Renal cortex interstitium (tissue), 15 donors: ENCODE results near the gene ITGAE. TPM values are rescaled to one million over a fixed set of nuclear protein-coding genes. Genes with fewer than 3 reads are reported as not detected.
"Not testable (repeated sequence)": the region's sequence is repeated elsewhere in the genome, so short reads cannot be mapped to it uniquely, and the experiment has no call there.

ENCODE experiments used
- DNase-seq, 11 donors: peaks; one replicate each; pipeline ENCODE4 v3.0.0-alpha.2; 2013; ENCODE audit warnings: low read depth in 9 of 11, low spot score in 4 of 11; ENCODE audit errors: extremely low read depth in 1 of 11
- long read RNA-seq, 16 experiments: transcript quantifications; one replicate each; lab custom pipeline, GENCODE V29; 2026
- polyA plus RNA-seq, 3 donors: library from polyadenylated mRNA; unstranded; fragments of 120-200 nt; gene quantifications; one replicate each; pipeline ENCODE4 v1.2.1, GENCODE V29; 2013; ENCODE audit not compliant: insufficient read length in 3 of 3

Gene ITGAE, protein sequence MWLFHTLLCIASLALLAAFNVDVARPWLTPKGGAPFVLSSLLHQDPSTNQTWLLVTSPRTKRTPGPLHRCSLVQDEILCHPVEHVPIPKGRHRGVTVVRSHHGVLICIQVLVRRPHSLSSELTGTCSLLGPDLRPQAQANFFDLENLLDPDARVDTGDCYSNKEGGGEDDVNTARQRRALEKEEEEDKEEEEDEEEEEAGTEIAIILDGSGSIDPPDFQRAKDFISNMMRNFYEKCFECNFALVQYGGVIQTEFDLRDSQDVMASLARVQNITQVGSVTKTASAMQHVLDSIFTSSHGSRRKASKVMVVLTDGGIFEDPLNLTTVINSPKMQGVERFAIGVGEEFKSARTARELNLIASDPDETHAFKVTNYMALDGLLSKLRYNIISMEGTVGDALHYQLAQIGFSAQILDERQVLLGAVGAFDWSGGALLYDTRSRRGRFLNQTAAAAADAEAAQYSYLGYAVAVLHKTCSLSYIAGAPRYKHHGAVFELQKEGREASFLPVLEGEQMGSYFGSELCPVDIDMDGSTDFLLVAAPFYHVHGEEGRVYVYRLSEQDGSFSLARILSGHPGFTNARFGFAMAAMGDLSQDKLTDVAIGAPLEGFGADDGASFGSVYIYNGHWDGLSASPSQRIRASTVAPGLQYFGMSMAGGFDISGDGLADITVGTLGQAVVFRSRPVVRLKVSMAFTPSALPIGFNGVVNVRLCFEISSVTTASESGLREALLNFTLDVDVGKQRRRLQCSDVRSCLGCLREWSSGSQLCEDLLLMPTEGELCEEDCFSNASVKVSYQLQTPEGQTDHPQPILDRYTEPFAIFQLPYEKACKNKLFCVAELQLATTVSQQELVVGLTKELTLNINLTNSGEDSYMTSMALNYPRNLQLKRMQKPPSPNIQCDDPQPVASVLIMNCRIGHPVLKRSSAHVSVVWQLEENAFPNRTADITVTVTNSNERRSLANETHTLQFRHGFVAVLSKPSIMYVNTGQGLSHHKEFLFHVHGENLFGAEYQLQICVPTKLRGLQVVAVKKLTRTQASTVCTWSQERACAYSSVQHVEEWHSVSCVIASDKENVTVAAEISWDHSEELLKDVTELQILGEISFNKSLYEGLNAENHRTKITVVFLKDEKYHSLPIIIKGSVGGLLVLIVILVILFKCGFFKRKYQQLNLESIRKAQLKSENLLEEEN
- 10 to 100 TPM; 37.7 to 40.0 (median 37.8) TPM for polyA plus RNA-seq
- long read RNA-seq, donor 1, transcript ITGAE-207 (4 exons, 672 nt), result major isoform, 32 of 35 reads
- long read RNA-seq, donor 1, partial matches to known transcripts, result 0 of 35 reads
- long read RNA-seq, donor 1, other reads (novel, unspliced or antisense), result 0 of 35 reads
- long read RNA-seq, donor 2, transcript ITGAE-207 (4 exons, 672 nt), result major isoform, 34 of 43 reads
- long read RNA-seq, donor 2, partial matches to known transcripts, result 7 of 43 reads
- long read RNA-seq, donor 2, other reads (novel, unspliced or antisense), result 0 of 43 reads
- long read RNA-seq, donor 3, transcript ITGAE-202 (5 exons, 721 nt), result minor isoform, 10 of 57 reads
- long read RNA-seq, donor 3, transcript ITGAE-207 (4 exons, 672 nt), result major isoform, 40 of 57 reads
- long read RNA-seq, donor 3, partial matches to known transcripts, result 0 of 57 reads
- long read RNA-seq, donor 3, other reads (novel, unspliced or antisense), result 0 of 57 reads
- long read RNA-seq, donor 4, transcript ITGAE-207 (4 exons, 672 nt), result major isoform, 21 of 31 reads
- long read RNA-seq, donor 4, partial matches to known transcripts, result 7 of 31 reads
- long read RNA-seq, donor 4, other reads (novel, unspliced or antisense), result 0 of 31 reads
- long read RNA-seq, donor 5, result 0 reads
- long read RNA-seq, donor 6, transcript ITGAE-207 (4 exons, 672 nt), result major isoform, 23 of 44 reads
- long read RNA-seq, donor 6, partial matches to known transcripts, result 11 of 44 reads
- long read RNA-seq, donor 6, other reads (novel, unspliced or antisense), result 0 of 44 reads
- long read RNA-seq, donor 7, transcript ITGAE-208 (3 exons, 731 nt), result minor isoform, 8 of 78 reads
- long read RNA-seq, donor 7, transcript ITGAE-207 (4 exons, 672 nt), result major isoform, 50 of 78 reads
- long read RNA-seq, donor 7, transcript ITGAE-202 (5 exons, 721 nt), result minor isoform, 7 of 78 reads
- long read RNA-seq, donor 7, partial matches to known transcripts, result 12 of 78 reads
- long read RNA-seq, donor 7, other reads (novel, unspliced or antisense), result 0 of 78 reads
- long read RNA-seq, donor 8, result 0 reads
- long read RNA-seq, donor 9, transcript ITGAE-202 (5 exons, 721 nt), result minor isoform, 5 of 45 reads
- long read RNA-seq, donor 9, transcript ITGAE-207 (4 exons, 672 nt), result major isoform, 37 of 45 reads
- long read RNA-seq, donor 9, partial matches to known transcripts, result 0 of 45 reads
- long read RNA-seq, donor 9, other reads (novel, unspliced or antisense), result 0 of 45 reads
- long read RNA-seq, donor 10, transcript ITGAE-207 (4 exons, 672 nt), result major isoform, 33 of 52 reads
- long read RNA-seq, donor 10, partial matches to known transcripts, result 12 of 52 reads
- long read RNA-seq, donor 10, other reads (novel, unspliced or antisense), result 0 of 52 reads
- long read RNA-seq, donor 11, transcript ITGAE-207 (4 exons, 672 nt), result major isoform, 17 of 20 reads
- long read RNA-seq, donor 11, partial matches to known transcripts, result 0 of 20 reads
- long read RNA-seq, donor 11, other reads (novel, unspliced or antisense), result 0 of 20 reads
- long read RNA-seq, donor 12, transcript ITGAE-207 (4 exons, 672 nt), result major isoform, 15 of 18 reads
- long read RNA-seq, donor 12, partial matches to known transcripts, result 0 of 18 reads
- long read RNA-seq, donor 12, other reads (novel, unspliced or antisense), result 0 of 18 reads
- long read RNA-seq, donor 13, result 0 reads
- long read RNA-seq, donor 14, transcript ITGAE-207 (4 exons, 672 nt), result major isoform, 31 of 34 reads
- long read RNA-seq, donor 14, partial matches to known transcripts, result 0 of 34 reads
- long read RNA-seq, donor 14, other reads (novel, unspliced or antisense), result 0 of 34 reads
- long read RNA-seq, donor 15, transcript ITGAE-207 (4 exons, 672 nt), result major isoform, 11 of 12 reads
- long read RNA-seq, donor 15, partial matches to known transcripts, result 0 of 12 reads
- long read RNA-seq, donor 15, other reads (novel, unspliced or antisense), result 0 of 12 reads
- long read RNA-seq, donor 16, transcript ITGAE-208 (3 exons, 731 nt), result minor isoform, 7 of 74 reads
- long read RNA-seq, donor 16, transcript ITGAE-207 (4 exons, 672 nt), result major isoform, 55 of 74 reads
- long read RNA-seq, donor 16, transcript ITGAE-202 (5 exons, 721 nt), result minor isoform, 10 of 74 reads
- long read RNA-seq, donor 16, partial matches to known transcripts, result 0 of 74 reads
- long read RNA-seq, donor 16, other reads (novel, unspliced or antisense), result 0 of 74 reads

- no peak for DNase-seq
These were observed at the start of gene ITGAE for GRCh38 chr17:3800362-3801271. Gene ITGAE, minus strand, starts transcription at chr17:3801188. Its CDS starts 44 bp downstream, at chr17:3801144.

- DNase-seq, result no peak
These were observed 47.3 kb upstream of the ITGAE start for GRCh38 chr17:3848229-3848835.

GRCh38 chr17:3847165-3847670 is 46.2 kb upstream of the ITGAE start:
- no peak for DNase-seq

DNA sequence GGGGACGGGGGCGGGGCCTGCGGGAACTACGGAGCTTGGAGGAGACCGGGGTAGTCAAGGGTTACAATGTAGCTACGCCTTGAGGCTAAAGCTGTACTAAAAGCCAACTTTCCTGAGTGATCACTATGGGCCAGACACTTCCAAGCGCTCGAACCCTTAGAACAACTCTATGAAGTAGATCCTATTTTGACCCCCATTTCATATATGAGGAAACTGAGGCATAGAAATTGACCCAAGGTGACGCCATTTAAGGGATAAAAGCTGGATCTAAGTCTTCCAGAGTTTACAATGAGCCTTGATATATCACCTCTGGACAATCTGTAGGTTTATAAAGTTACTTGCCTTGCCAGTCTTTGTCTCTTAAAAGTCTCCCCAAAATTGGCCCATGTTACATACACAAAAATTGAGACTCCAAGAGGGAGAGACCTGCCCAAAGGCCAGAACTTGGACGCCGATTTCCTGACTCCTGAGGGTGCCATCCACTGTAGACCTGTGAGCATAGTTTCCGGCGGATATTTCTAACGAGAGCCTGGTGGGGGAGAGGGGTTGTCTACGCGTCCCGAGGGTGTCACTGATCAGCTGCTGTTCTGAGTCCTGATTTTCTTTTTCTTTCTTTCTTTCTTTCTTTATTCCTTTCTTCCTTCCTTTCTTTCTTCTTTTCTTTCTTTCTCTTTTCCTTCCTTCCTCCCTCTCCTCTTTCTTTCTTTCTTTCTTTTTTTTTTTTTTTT is 45.6 kb upstream of the ITGAE start:
- no peak for DNase-seq

DNA sequence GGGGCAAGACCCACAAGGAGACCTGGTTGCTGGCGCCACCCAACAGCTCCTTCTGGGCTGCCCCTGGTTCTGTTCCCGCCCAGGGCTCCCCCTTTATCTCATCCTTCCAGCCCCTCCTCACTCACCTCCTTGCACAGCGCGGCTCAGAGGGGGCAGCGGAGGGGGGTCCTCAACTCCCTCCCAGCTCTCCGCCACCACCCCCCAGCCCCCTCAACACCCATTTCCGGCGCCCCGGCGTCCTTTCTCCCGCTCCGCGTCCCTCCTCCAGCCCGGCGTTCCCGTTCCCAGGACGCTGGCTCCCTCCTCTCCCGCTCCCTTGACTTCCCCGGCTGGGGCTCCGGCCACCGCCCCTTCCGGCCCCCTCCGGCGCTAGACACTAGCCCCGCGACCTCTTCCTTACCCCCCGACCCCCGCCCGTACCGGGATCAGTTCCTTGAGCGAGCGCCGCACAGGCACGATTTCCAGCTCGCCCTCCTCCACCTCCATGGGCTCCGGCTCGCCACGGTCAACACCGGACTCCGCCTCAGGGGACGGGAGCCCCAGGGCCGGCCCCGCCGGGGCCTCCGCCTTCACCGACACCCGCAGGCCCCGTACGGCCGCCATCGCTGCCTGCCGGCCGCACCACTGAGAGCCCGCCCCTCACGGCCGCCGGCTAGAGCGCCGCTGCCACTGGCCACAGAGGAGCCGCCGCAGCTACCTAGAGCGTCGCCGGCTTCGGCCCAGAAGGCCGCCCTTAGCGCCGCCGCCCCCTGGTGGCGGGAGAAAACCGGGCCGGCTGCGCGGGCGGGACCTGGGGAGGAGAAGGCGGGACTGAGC is 44.8 kb upstream of the ITGAE start, which contains the start of gene NCBP3:
NCBP3 (minus strand) TSS at position 626 of the 816 bp plus-strand sequence; CDS start at position 603, 23 bp downstream.
- peak; percentile 75 to 95 (median 92) for DNase-seq

DNA sequence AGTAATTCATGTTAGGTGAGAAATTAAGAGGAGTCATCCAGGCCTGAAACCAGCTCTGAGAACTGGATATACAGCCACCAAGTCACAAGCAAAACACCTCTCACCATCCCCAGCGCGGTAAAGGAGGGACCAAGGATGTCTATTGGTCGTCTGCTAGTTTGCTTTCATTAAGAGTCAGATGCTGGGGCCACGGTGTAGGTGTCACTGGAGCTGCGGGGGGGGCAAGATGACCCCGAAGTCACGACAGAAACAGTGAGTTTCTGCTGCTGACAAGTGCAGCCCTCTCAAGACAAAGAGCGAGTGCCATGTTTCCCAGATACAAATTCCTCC is 44.3 kb upstream of the ITGAE start:
- DNase-seq, result no peak

GRCh38 chr17:3844556-3844955 is 43.6 kb upstream of the ITGAE start:
- DNase-seq, result not testable (repeated sequence)

DNA sequence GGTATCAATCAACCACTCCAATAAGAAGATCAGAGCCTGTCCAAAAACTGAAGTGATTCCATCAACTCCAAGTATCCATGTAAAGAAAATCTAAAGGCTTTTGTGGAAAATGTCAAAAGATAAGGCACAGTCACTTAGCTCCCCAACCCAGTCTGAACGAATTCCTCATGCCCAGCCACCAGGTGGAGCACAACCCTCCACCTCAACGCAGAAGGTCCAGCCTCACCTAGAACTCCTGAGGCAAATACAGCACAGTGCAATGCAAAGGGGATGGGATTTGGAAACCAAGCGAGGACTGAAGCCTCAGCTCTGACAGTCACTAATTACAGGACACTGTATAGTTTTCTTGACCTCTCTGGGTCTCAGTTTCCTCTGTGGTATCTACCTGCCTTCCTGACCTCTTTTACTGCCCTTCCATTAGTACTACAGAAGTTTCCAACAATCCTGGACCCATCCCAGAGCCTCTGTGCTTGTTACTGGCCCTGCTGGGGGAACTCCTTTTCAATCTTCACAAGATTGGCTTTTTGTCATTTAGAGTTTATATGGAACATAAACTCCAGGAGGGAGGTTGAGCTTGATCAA is 43.0 kb upstream of the ITGAE start:
- no peak for DNase-seq

DNA sequence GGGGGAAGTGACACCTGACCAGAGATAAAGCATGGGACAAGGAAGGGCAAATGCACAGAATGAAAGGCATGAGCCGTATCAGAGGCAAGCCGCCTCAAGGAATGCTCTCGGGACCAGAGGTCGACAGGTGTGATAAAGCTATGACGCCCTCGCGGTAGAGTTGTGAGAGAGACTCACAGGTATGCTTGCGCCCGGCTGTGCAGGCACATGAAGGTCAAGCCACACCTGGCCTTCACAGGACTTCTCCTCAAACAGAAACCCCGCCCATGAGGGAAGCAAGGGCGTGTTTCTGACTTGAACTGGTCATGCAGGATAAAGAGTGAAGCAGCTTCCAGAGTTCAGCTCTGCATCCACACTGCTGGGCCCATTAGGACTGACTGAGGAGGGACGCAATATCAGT is 37.2 kb upstream of the ITGAE start:
- DNase-seq, result no peak

DNA sequence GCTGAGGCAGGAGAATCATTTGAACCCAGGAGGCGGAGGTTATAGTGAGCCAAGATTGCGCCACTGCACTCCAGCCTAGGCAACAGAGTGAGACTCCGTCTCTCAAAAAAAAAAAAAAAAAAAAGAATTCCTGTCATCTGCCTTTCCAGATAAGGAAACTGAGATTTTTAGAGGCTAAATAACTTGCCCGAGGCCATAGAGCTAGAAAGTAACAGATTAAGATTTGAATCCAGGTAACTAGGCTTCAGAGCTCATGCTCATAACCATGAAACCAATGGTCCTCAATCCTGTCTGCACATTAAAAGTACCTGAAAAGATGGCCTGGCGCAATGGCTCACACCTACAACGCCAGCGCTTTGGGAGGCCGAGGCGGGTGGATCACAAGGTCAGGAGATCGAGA is 35.6 kb upstream of the ITGAE start:
- no peak for DNase-seq

GRCh38 chr17:3835410-3836229 is 34.6 kb upstream of the ITGAE start:
- no peak for DNase-seq
